Naive B cell (primary cell): ENCODE results near the gene NCAN. TPM values are rescaled to one million over a fixed set of nuclear protein-coding genes. Genes with fewer than 3 reads are reported as not detected.
"Not testable (repeated sequence)": the region's sequence is repeated elsewhere in the genome, so short reads cannot be mapped to it uniquely, and the experiment has no call there.

ENCODE experiments used
- ATAC-seq, 2 donors: fragments of 150-1000 bp; cut with Tn5 transposase; 2 replicates each; pipeline ENCODE4 v1.10.0; 2021; ENCODE audit warnings: low read depth in 2 of 2, mild to moderate bottlenecking in 2 of 2, moderate library complexity in 2 of 2
- DNase-seq: peaks from one replicate; pipeline ENCODE4 v3.0.0; 2022
- H3K27ac Mint-ChIP-seq, 6 donors: one replicate each; pipeline ENCODE4 v1.8.0; 2020 to 2022; ENCODE audit warnings: mild to moderate bottlenecking in 6 of 6, mixed read lengths in 6 of 6, moderate library complexity in 5 of 6, inconsistent platforms in 2 of 6
- H3K27me3 Mint-ChIP-seq, 3 donors: one replicate each; pipeline ENCODE4 v1.8.0; 2021 to 2022; ENCODE audit warnings: mixed read lengths in 3 of 3, mild to moderate bottlenecking in 1 of 3
- H3K36me3 Mint-ChIP-seq, 2 donors: one replicate each; pipeline ENCODE4 v1.8.0; 2020 to 2022; ENCODE audit warnings: mixed read lengths in 2 of 2, inconsistent platforms in 1 of 2, mild to moderate bottlenecking in 1 of 2
- H3K4me1 Mint-ChIP-seq, 3 donors: one replicate each; pipeline ENCODE4 v1.8.0; 2020 to 2022; ENCODE audit warnings: mixed read lengths in 3 of 3, inconsistent platforms in 1 of 3, mild to moderate bottlenecking in 1 of 3, moderate library complexity in 1 of 3
- H3K4me3 Mint-ChIP-seq, 8 donors: one replicate each; pipeline ENCODE4 v1.8.0; 2020 to 2022; ENCODE audit warnings: mild to moderate bottlenecking in 8 of 8, mixed read lengths in 8 of 8, moderate library complexity in 8 of 8, inconsistent platforms in 2 of 8
- H3K9me3 Mint-ChIP-seq, 7 donors: one replicate each; pipeline ENCODE4 v1.8.0; 2020 to 2022; ENCODE audit warnings: mixed read lengths in 7 of 7, mild to moderate bottlenecking in 5 of 7, inconsistent platforms in 2 of 7, moderate library complexity in 1 of 7
- polyA plus RNA-seq, 6 donors: library from polyadenylated mRNA; unstranded; fragments of 300-500 nt; fragmentation: Illumina TruSeq; gene quantifications; one replicate each; pipeline ENCODE4 v1.2.3, GENCODE V29; 2021; ENCODE audit warnings: low read depth in 6 of 6

NCAN gene
- not detected for polyA plus RNA-seq

DNA sequence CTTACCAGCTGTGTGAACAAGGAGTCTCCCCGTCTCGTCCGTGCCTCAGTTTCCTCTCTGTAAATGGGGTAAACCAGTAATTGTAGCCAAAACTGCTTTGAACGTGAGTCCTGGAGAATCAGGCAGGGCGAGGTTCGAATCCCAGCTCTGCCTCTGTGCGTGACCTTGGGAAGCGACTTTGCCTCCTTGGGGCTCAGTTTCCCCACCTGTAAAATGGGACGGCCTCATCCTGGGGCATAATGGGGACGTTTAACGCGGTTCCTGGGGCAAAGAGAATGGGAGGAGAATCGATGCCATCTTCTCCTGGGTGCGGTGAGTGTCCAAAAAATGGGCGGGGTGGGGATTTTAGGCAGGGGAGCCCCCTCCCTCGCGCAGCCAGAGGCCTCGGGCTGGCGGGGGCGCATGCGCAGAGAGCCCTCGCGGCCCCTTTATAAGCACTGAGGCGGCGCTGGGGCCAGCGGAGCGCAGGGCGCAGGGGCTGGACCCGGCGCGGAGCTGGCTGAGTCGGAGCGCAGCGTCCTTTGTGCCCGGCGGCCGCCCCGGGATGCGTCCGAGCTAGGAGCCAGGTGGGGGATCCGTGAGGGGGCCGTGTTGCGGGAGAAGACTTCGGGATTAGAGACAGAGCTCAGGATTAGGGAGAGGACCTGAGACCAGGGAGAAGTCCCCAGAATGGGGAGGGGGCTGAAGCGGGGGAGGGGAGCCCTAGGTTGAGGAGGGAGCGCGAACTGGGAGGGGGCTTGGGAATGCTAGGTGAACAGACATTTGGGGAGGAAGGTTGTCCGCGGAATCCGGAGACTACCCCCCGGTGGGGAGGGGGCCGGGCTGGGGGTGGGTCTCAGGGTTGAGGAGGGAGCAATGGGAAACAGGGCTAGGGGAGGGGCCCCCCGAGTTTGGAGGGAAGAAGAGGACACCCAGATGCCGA, at the start of gene NCAN:
NCAN (plus strand) TSS at position 460 of the 922 bp plus-strand sequence. CDS start 4,996 bp downstream, outside the sequence.
- peaks cover 32 to 83% (median 56%) of the 10 kb centered on the region in 3 donors for H3K27me3 Mint-ChIP-seq
- DNase-seq = no peak
- H3K4me3 Mint-ChIP-seq = peak within 1 kb of the TSS in 1 of 8 donors; percentile 47
- H3K27ac Mint-ChIP-seq = no peak within 1 kb of the TSS
- H3K4me1 Mint-ChIP-seq = peaks cover 16 to 17% (median 17%) of the 10 kb centered on the region in 3 donors
- peaks cover 4 to 10% of the 10 kb centered on the region in 2 donors for H3K36me3 Mint-ChIP-seq
- peaks cover under 1 to 11% (median 2%) of the 10 kb centered on the region in 7 donors for H3K9me3 Mint-ChIP-seq
- ATAC-seq = no peak

DNA sequence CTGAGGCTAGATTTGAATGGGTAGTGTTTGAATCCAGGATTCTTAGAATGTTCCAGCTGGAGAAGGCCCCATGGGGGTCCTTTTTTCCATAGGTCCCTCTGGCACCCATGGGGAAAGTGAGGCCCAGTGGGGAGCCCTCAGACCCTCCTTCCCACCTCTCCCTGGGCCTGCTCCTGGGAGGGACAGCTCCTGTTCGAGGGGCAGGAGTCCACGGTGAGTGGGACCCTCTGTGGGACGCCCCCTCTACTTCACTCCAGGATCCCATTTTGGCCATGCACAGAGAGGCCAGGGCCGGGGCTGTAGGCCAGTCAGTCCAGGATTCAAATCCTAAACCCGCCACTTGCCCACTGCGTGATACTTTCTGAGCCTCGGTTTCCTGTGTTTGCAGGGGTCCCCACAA, 49.3 kb upstream of the NCAN start:
- H3K4me1 Mint-ChIP-seq = peaks cover 22 to 32% (median 30%) of the 10 kb centered on the region in 3 donors
- ATAC-seq = no peak
- H3K27ac Mint-ChIP-seq = peak overlapping the region in 5 of 6 donors; percentile 27 to 69 (median 47)
- H3K27me3 Mint-ChIP-seq = no peaks in the 10 kb centered on the region
- peaks cover 0 to 1% (median 0%) of the 10 kb centered on the region in 7 donors for H3K9me3 Mint-ChIP-seq
- no peak for DNase-seq
- no peaks in the 10 kb centered on the region for H3K36me3 Mint-ChIP-seq
- no peak overlapping the region for H3K4me3 Mint-ChIP-seq

DNA sequence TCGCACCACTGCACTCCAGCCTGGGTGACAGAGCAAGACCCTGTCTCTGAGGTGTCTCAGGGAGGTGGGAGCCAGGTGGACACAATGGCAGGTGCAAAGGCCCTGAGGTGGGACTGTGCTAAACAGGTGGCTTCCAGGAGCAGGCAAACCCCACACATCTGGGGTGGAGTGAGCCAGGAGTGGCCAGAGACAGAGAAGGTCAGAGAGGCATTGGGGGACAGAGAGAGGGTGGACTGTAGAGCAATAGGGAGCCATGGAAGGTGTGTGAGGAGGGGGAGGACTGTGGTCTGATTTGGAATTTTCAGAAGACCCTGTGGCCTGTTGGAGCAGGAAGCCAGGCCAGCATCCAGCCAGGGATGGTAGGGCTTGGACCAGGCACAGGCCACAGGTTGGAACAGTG, 46.4 kb upstream of the NCAN start:
- H3K4me1 Mint-ChIP-seq = peaks cover 24 to 39% (median 30%) of the 10 kb centered on the region in 3 donors
- peaks cover 0 to 1% (median 0%) of the 10 kb centered on the region in 7 donors for H3K9me3 Mint-ChIP-seq
- H3K36me3 Mint-ChIP-seq = no peaks in the 10 kb centered on the region
- no peak for ATAC-seq
- H3K27me3 Mint-ChIP-seq = peaks cover 0 to 4% (median 0%) of the 10 kb centered on the region in 3 donors
- no peak overlapping the region for H3K4me3 Mint-ChIP-seq
- no peak for DNase-seq
- peak overlapping the region in 1 of 6 donors; percentile 57 for H3K27ac Mint-ChIP-seq

- Mint-ChIP-seq H3K9me3 (no peaks in the 10 kb centered on the region), H3K36me3 (no peaks in the 10 kb centered on the region), H3K27ac (peak overlapping the region in 1 of 6 donors; percentile 49), H3K4me3 (no peak overlapping the region), H3K4me1 (peaks cover 21 to 30% (median 29%) of the 10 kb centered on the region in 3 donors), H3K27me3 (peaks cover 0 to 12% (median 0%) of the 10 kb centered on the region in 3 donors)
- no peak for ATAC-seq
- no peak for DNase-seq
Measured at GRCh38 chr19:19167612-19168011, 44.1 kb upstream of the NCAN start.

DNA sequence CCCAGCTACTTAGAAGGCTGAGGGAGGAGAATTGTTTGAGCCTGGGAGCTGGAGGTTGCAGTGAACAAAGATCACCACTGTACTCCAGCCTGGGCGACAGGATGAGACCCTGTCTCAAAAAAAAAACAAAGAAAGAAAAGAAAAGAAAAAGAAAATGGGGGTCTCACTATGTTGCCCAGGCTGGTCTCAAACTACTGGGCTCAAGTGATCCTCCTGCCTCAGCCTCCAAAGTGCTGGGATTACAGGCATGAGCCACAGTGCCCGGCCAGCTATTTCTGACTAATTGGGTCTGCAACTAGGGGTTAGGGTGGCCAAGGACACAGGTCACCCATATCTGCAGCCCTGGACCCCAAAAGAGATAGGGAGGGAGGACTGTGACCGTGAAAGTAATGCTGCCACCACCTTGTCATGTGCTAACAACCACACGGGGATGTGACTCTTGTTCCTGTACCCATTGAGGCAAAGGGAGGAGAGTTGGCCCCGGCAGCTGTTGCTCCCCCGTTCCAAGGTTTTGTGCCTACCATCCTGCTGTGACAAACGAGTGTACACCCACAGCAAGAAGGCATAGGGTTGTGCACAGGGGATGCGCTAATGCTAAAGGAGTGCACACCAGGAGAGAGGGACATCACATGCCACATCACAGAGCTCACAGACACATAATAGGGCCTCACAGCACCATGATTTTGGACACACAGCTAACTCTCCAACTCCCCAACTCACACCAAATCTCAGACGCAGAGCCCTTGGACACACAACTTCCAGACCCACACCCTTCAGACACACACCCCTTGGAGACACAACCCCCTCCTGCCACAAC, 42.3 kb upstream of the NCAN start:
- Mint-ChIP-seq H3K9me3 (no peaks in the 10 kb centered on the region), H3K27me3 (peaks cover 0 to 12% (median 0%) of the 10 kb centered on the region in 3 donors), H3K4me1 (peaks cover 18 to 29% (median 26%) of the 10 kb centered on the region in 3 donors), H3K4me3 (peak overlapping the region; percentile 21 to 91 (median 82)), H3K27ac (peak overlapping the region in 3 of 6 donors; percentile 58 to 84 (median 65)), H3K36me3 (no peaks in the 10 kb centered on the region)
- no peak for DNase-seq
- peak in 1 of 2 donors; percentile 7 for ATAC-seq

- H3K4me3 Mint-ChIP-seq = peak within 1 kb of the TSS; percentile 21 to 91 (median 82)
- no peaks in the 10 kb centered on the region for H3K9me3 Mint-ChIP-seq
- peaks cover 0 to 12% (median 0%) of the 10 kb centered on the region in 3 donors for H3K27me3 Mint-ChIP-seq
- H3K4me1 Mint-ChIP-seq = peaks cover 21 to 30% (median 24%) of the 10 kb centered on the region in 3 donors
- peak; percentile 97 to 98 for ATAC-seq
- peak within 1 kb of the TSS; percentile 58 to 86 (median 80) for H3K27ac Mint-ChIP-seq
- H3K36me3 Mint-ChIP-seq = no peaks in the 10 kb centered on the region
- peak; percentile 83 for DNase-seq
Measured at GRCh38 chr19:19170053-19170872, 41.5 kb upstream of the NCAN start, which contains the start of gene MEF2B. TSS of gene MEF2B (minus strand) at chr19:19170263. CDS start at chr19:19150735, 19,528 bp downstream.

DNA sequence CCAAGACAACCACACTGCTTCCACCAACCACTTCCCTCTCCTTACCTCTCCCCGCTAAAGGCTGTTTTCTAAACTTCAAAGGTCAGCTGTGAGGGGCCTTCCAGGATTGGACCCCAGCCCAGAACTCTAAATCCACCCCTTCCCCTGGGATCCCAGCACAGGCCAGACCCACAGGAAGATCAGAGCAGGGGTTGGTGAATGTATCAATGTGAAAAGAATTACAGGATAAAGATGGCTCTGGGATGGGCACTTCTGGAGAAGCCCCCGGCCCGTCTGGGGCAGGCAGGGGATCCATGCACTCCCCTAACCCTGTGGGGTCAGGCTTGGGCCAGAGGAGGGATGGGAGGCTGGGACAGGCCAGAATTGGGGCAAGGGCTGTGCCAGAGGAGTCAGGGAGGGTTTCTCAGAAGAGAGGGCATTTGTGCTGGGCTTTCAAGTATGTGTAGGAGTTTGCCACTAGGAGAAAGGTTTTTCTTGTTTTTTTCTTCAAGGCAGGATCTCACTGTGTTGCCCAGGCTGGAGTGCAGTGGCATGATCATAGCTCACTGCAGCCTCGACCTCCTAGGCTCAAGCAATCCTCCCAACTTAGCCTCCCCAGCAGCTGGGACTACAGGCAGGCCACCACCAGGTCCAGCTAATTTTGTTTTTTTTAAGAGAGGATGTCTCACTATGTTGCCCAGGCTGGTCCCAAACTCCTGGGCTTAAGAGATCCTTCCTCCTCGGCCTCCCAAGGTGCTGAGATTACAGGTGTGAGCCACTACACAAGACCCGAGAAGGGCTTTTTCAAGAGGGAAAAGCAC, 40.7 kb upstream of the NCAN start:
- Mint-ChIP-seq H3K4me1 (peaks cover 21 to 27% (median 22%) of the 10 kb centered on the region in 3 donors), H3K4me3 (peak overlapping the region; percentile 21 to 91 (median 77)), H3K36me3 (no peaks in the 10 kb centered on the region), H3K9me3 (no peaks in the 10 kb centered on the region), H3K27me3 (peaks cover 0 to 12% (median 0%) of the 10 kb centered on the region in 3 donors), H3K27ac (peak overlapping the region in 3 of 6 donors; percentile 62 to 86 (median 83))
- DNase-seq (no peak), ATAC-seq (no peak)

- Mint-ChIP-seq H3K4me3 (peak overlapping the region in 1 of 8 donors; percentile 40), H3K4me1 (peaks cover 21 to 27% (median 22%) of the 10 kb centered on the region in 3 donors), H3K36me3 (no peaks in the 10 kb centered on the region), H3K27me3 (peaks cover 0 to 12% (median 0%) of the 10 kb centered on the region in 3 donors), H3K9me3 (no peaks in the 10 kb centered on the region), H3K27ac (no peak overlapping the region)
- ATAC-seq (no peak), DNase-seq (no peak)
Measured at GRCh38 chr19:19171821-19172532, 39.8 kb upstream of the NCAN start.

GRCh38 chr19:19173243-19173642, 38.5 kb upstream of the NCAN start:
- peak overlapping the region in 1 of 6 donors; percentile 49 for H3K27ac Mint-ChIP-seq
- not testable (repeated sequence) for H3K9me3 Mint-ChIP-seq, H3K4me3 Mint-ChIP-seq, DNase-seq, ATAC-seq, H3K36me3 Mint-ChIP-seq
- H3K4me1 Mint-ChIP-seq = peaks cover 21 to 27% (median 22%) of the 10 kb centered on the region in 3 donors
- peaks cover 0 to 12% (median 0%) of the 10 kb centered on the region in 3 donors for H3K27me3 Mint-ChIP-seq

GRCh38 chr19:19176950-19177349, 34.8 kb upstream of the NCAN start:
- no peak for ATAC-seq
- H3K4me3 Mint-ChIP-seq = peak overlapping the region in 1 of 8 donors; percentile 72
- peaks cover 4 to 8% (median 4%) of the 10 kb centered on the region in 3 donors for H3K4me1 Mint-ChIP-seq
- peak overlapping the region in 2 of 6 donors; percentile 52 to 66 for H3K27ac Mint-ChIP-seq
- no peaks in the 10 kb centered on the region for H3K27me3 Mint-ChIP-seq
- H3K9me3 Mint-ChIP-seq = no peaks in the 10 kb centered on the region
- no peak for DNase-seq
- peaks cover under 1 to 9% of the 10 kb centered on the region in 2 donors for H3K36me3 Mint-ChIP-seq
